GM19438 (cell line): ENCODE data around the gene TSPYL1.
"Not testable (repeated sequence)": the region's sequence is repeated elsewhere in the genome, so short reads cannot be mapped to it uniquely, and the experiment has no call there.

Source experiments
- ATAC-seq: cut with Tn5 transposase; IDR thresholded peaks from one replicate; pipeline ENCODE4 v1.9.1; 2021; ENCODE audit warnings: low read depth; ENCODE audit not compliant: unreplicated experiment

TSPYL1 gene

GRCh38 chr6:116279232-116280160 lies at the start of gene TSPYL1:
TSPYL1 (minus strand) TSS chr6:116279930; CDS start chr6:116279830, 100 bp downstream.
- peak; percentile 98 for ATAC-seq

DNA sequence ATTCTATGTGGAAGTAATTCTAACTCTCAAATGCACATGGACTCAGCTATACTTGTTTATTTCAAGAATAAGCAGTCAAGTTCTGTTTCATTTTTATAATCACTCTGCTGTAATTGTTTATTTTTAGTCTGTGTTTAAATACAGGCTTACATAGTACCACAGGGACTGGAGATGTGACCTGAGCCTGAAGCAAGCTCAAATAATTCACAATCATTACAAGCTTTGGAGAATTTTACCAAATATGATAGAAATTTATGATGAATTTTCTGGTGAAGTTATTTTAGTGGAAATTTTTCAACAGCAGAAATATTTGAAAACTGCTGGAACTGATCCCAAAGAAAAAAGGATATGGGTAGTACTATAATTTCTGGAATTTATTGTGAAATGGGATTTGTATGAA lies 49.4 kb upstream of the TSPYL1 start:
- ATAC-seq = no peak

GRCh38 chr6:116328528-116328903 lies 48.8 kb upstream of the TSPYL1 start:
- ATAC-seq = no peak

GRCh38 chr6:116327803-116328527 lies 48.2 kb upstream of the TSPYL1 start:
- ATAC-seq = no peak

DNA sequence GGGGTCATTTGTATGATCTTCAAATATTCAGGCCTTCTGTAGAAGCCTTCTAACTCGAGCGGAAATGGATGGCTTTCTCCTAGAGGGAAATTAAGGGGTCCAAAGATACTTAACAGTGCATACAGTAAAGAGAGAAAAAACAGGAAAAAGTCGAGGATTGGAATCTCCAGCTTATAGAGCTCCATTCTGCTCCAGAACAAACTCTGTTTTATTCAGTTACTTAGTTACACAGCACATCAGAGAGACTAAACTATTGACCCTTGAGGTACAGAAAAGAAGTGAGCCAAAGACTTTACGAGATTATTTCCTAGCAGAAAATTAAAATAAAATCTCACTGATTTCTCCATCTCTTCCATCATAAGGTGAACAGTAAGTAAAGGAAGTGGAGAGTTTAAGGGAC lies 47.3 kb upstream of the TSPYL1 start:
- no peak for ATAC-seq

- ATAC-seq = no peak
Measured at GRCh38 chr6:116326181-116326671, 46.5 kb upstream of the TSPYL1 start.

- not testable (repeated sequence) for ATAC-seq
Measured at GRCh38 chr6:116325634-116326132, 46.0 kb upstream of the TSPYL1 start.

DNA sequence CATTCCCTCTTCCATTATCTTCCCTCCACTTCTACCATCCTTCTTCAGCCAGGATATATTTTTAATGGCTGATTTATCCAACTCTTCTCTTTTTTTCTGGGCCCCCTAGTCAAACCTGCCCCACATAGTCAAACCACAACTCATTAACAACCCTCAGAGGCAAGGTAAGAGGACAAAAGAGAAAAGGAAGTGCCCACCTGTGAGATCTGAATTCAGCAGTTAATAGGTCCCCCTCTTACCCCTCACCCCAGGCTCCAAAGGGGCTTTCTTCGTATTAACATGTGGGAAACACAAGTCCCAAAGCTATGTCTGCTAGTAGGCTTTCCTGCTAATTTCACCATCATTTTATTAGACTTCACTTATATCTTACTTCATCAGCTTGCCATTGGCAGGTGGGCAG lies 44.1 kb upstream of the TSPYL1 start:
- ATAC-seq = no peak

- ATAC-seq = not testable (repeated sequence)
Measured at GRCh38 chr6:116321933-116322332, 42.2 kb upstream of the TSPYL1 start.

DNA sequence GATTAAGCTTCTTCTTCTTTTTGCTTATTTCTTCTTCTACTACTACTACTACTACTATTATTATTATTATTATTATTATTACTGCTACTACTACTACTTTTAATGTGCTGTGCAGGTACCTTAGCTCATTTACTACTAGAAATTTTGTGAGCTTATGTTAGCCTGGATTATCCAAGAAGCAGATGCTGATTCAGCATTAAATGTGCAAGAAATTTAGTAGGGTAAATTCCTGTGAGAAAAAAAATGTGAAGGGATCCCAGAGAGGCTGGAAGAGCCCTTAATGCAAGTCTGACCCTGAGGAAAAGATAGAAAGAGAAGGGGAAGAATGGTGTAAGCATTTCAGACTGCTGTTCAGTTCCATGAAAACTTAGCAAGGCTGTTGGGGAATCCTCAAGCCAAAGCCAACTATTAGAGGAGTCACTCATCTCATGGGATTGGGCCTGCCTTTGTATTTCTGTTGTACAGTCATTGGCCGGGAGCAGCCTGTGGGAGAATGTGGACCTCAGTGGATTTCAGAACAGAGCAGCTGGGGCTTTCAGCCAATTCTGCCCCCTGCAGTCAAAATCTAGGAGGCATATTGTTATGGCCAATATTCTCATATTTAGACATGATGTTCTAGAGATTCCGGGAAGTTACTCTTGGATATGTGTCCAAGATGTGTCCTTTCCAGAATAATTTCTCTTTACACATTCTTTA lies 37.2 kb upstream of the TSPYL1 start:
- ATAC-seq = no peak

GRCh38 chr6:116314878-116315277 lies 35.1 kb upstream of the TSPYL1 start:
- no peak for ATAC-seq

DNA sequence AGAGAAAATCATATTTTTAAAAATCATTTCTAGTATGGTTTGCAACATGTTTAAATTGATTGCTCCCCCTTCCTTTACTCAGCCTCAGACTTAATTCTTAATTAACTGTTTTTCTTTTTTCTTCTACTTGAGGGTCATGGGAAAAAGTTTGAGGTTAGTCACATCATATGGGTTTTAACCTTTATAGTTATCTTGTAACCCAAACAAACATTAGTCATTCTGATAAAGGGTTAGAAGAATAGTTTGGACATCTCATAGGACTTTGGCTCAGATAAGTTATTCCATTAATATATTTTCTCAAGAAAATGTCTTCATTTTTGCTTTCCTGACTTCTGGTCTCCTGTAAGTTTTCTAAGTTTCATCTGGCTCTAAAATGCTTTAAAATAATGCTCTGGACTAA lies 34.5 kb upstream of the TSPYL1 start:
- no peak for ATAC-seq

GRCh38 chr6:116313101-116313776 lies 33.5 kb upstream of the TSPYL1 start:
- ATAC-seq = no peak

GRCh38 chr6:116309657-116310056 lies 29.9 kb upstream of the TSPYL1 start:
- no peak for ATAC-seq

- no peak for ATAC-seq
Measured at GRCh38 chr6:116309001-116309400, 29.3 kb upstream of the TSPYL1 start.

DNA sequence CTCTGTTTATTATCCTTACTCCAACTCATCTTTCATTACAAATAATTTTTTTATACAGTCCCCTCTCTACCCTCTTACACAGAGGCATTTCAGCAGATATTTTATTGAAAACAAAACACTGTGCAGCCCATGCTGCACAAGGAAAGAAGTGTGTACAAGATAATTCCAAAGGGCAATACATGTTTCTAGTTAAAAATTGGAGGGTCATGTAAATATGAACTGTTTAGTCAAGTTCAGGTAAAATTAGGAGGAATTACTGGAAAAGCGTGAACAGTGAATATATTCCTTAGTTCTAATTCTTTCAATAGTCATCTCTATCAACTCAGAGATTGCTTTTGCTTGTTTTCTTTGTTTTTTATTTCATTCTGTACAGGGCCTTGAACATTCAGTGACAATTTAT lies 27.9 kb upstream of the TSPYL1 start:
- no peak for ATAC-seq

- no peak for ATAC-seq
Measured at GRCh38 chr6:116307001-116307400, 27.3 kb upstream of the TSPYL1 start.

- ATAC-seq = no peak
Measured at GRCh38 chr6:116304538-116305097, 24.9 kb upstream of the TSPYL1 start.

DNA sequence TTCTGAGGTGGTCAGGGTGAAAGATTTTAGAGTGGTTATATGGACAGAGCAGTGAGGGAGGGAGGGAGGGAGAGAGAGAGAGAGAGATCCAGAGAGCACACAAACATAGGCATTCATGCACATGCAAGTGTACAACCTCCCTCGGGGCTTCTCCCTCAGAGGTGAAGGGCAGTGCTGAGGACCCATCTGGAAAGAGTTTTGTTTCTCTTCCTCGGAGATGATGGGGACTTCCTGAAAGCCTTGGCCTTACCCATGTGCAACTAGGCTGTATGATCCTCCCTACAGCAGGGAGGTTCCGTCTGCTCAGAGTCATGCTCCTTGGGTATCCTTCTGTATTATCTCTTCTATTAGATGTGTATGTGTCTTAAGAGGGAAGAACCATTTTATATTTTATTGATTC lies 21.4 kb upstream of the TSPYL1 start:
- no peak for ATAC-seq

DNA sequence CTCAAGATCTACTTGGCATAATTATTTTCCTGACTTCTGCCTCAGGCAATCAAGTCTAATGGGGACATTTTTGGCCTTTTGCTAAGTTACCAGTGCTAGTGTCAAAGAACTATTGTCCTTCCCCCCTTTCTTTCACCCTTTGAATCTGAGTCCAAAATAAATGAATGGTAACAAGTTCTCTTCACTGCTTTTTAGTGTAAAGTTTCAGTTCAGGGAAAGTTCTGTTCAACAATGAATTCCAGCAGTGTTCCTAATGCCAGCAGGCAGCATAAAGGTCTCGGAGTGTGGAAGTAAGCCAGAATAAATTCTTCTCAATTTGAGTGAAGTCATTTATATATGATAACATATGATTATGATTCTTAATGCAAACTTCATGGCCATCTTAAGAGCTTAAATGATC lies 20.8 kb upstream of the TSPYL1 start:
- ATAC-seq = no peak
